HCT116 (cell line): ENCODE measurements around the gene KLC4. TPM values are rescaled to one million over a fixed set of nuclear protein-coding genes. Genes with fewer than 3 reads are reported as not detected.

ENCODE experiments used
- ATAC-seq: fragments of 200-7000 bp; cut with Tn5 transposase; 2 replicates; pipeline ENCODE4 v1.9.1; 2020; ENCODE audit warnings: mild to moderate bottlenecking, moderate library complexity
- BruUV-seq: library from RNA; stranded (reverse); fragments of 400-500 nt; replicated peaks from 2 replicates; lab custom pipeline; 2021; lab: Mats Ljungman, UMichigan
- CTCF ChIA-PET: fragments of 300-600 bp; sonication (Branson Sonifier 250); formaldehyde crosslinking; loops from one replicate; lab custom pipeline; 2021; ENCODE audit warnings: antibody characterized with exemption; lab: Charles Lee
- POLR2A ChIA-PET: fragments of 300-600, 350-600 bp; sonication (Branson Sonifier 250); formaldehyde crosslinking; loops from one replicate; lab custom pipeline; 2021; ENCODE audit warnings: antibody characterized with exemption; lab: Charles Lee
- RAD21 ChIA-PET, 2 experiments: fragments of 300-600 bp; sonication (Branson Sonifier 250); formaldehyde crosslinking; loops; one replicate each; lab custom pipeline; 2023; ENCODE audit warnings: low total read pairs in 2 of 2; ENCODE audit not compliant: uncharacterized antibody in 2 of 2, unreplicated experiment in 2 of 2, low non-redundant PET in 1 of 2; lab: Charles Lee
- DNase-seq: peaks from one replicate; pipeline ENCODE4 v3.0.0-alpha.2; 2010; ENCODE audit warnings: low read depth, low spot score
- H2AFZ ChIP-seq: fragments of 200-600 bp; shearing (Covaris generic), sonication (generic); 2 replicates; pipeline ENCODE4 v1.6.1; 2017; ENCODE audit warnings: low read depth, mixed run types, mixed read lengths, antibody characterized with exemption, low read length; ENCODE audit not compliant: poor library complexity, severe bottlenecking
- H3K27ac ChIP-seq: 2 replicates; pipeline ENCODE4 v1.5.1; 2012; ENCODE audit warnings: low read depth, low read length
- H3K27me3 ChIP-seq: fragments of 200-600 bp; sonication (generic); 2 replicates; pipeline ENCODE4 v1.6.1; 2016; ENCODE audit warnings: mixed run types, low read length, mixed read lengths; ENCODE audit not compliant: insufficient read depth
- H3K36me3 ChIP-seq, 2 experiments: fragments of 200-500 bp in 1 of 2; fragments of 200-600 bp in 1 of 2; sonication (Bioruptor generic) in 1 of 2; sonication (generic) in 1 of 2; 2 replicates each; pipeline versions ENCODE4 v1.5.1 to v1.6.1; 2014 to 2016; ENCODE audit warnings: low read length in 2 of 2, inconsistent platforms in 1 of 2, mixed read lengths in 1 of 2, mixed run types in 1 of 2; ENCODE audit not compliant: insufficient read depth in 2 of 2, control insufficient read depth in 1 of 2
- H3K4me1 ChIP-seq, 2 experiments: fragments of 200-600 bp in 1 of 2; sonication (generic) in 1 of 2; 2 replicates each; pipeline versions ENCODE4 v1.5.1 to v1.6.1; 2012 to 2017; ENCODE audit warnings: low read length in 2 of 2, inconsistent platforms in 1 of 2, mild to moderate bottlenecking in 1 of 2, mixed read lengths in 1 of 2, mixed run types in 1 of 2, moderate library complexity in 1 of 2; ENCODE audit not compliant: insufficient read depth in 2 of 2, control insufficient read depth in 1 of 2
- H3K4me2 ChIP-seq: fragments of 200-600 bp; sonication (generic); 2 replicates; pipeline ENCODE4 v1.6.1; 2017; ENCODE audit warnings: mixed run types, low read length, mixed read lengths
- H3K4me3 ChIP-seq, 2 experiments: fragments of 200-600 bp in 1 of 2; sonication (generic) in 1 of 2; replicated peaks in 1 of 2; 2 replicates each; pipeline ENCODE4 v1.5.1; 2011 to 2016; ENCODE audit warnings: low read length in 2 of 2, control low read depth in 1 of 2, low read depth in 1 of 2, mild to moderate bottlenecking in 1 of 2, mixed read lengths in 1 of 2, mixed run types in 1 of 2
- H3K79me2 ChIP-seq: fragments of 200-600 bp; sonication (generic); 2 replicates; pipeline ENCODE4 v1.6.1; 2017; ENCODE audit warnings: mild to moderate bottlenecking, mixed run types, low read length, moderate library complexity, mixed read lengths; ENCODE audit not compliant: insufficient read depth
- H3K9ac ChIP-seq: fragments of 200-600 bp; sonication (generic); 2 replicates; pipeline ENCODE4 v1.6.1; 2016; ENCODE audit warnings: low read length, mixed read lengths
- H3K9me2 ChIP-seq: fragments of 200-600 bp; sonication (generic), shearing (Covaris generic); 2 replicates; pipeline ENCODE4 v1.6.1; 2017; ENCODE audit warnings: mixed run types, mild to moderate bottlenecking, moderate library complexity; ENCODE audit not compliant: insufficient read depth
- H3K9me3 ChIP-seq, 2 experiments: fragments of 200-500 bp in 1 of 2; fragments of 200-600 bp in 1 of 2; sonication (Bioruptor generic) in 1 of 2; sonication (generic) in 1 of 2; 2 replicates each; pipeline ENCODE4 v1.6.1; 2014 to 2017; ENCODE audit warnings: low read length in 2 of 2, mixed read lengths in 2 of 2, inconsistent platforms in 1 of 2, low read depth in 1 of 2, mild to moderate bottlenecking in 1 of 2, mixed run types in 1 of 2, moderate library complexity in 1 of 2; ENCODE audit not compliant: control insufficient read depth in 1 of 2, insufficient read depth in 1 of 2
- H4K20me1 ChIP-seq: fragments of 200-600 bp; sonication (generic), shearing (Covaris generic); 2 replicates; pipeline ENCODE4 v1.6.1; 2017; ENCODE audit warnings: mixed run types, mild to moderate bottlenecking, moderate library complexity; ENCODE audit not compliant: insufficient read depth
- CTCF ChIP-seq, 3 experiments: fragments of 200-600 bp in 1 of 3; sonication (generic) in 1 of 3; IDR thresholded peaks in 2 of 3; conservative IDR thresholded peaks in 1 of 3; 2 replicates each; pipeline ENCODE4 v1.5.1; 2012 to 2017; ENCODE audit warnings: low read depth in 2 of 3, low read length in 2 of 3, antibody characterized with exemption in 1 of 3, borderline replicate concordance in 1 of 3, control low read depth in 1 of 3, mild to moderate bottlenecking in 1 of 3, mixed read lengths in 1 of 3, mixed run types in 1 of 3, moderate library complexity in 1 of 3; ENCODE audit not compliant: insufficient read depth in 1 of 3
- intact Hi-C: fragments of 100-400 bp; cut with micrococcal nuclease; formaldehyde crosslinking; loops from 2 replicates; pipeline ENCODE4 v1.10.0; 2022
- total RNA-seq: library from RNA; stranded (reverse); gene quantifications from one replicate; pipeline ENCODE4 v1.2.1, GENCODE V29; 2021; ENCODE audit not compliant: unreplicated experiment

Gene KLC4
- total RNA-seq, 1 experiment from 2014 or later = 16.2 TPM

GRCh38 chr6:43012364-43012763 is 47.1 kb upstream of the KLC4 start:
- peak overlapping the region; percentile 84 for H3K9ac ChIP-seq
- ATAC-seq = no peak
- no peak for DNase-seq

More at GRCh38 chr6:43012364-43012763, 47.1 kb upstream of the KLC4 start:
- peaks cover 7 to 20% of the 10 kb centered on the region in 2 experiments; a peak in 2 of 4 replicates for H3K4me1 ChIP-seq
- no peak overlapping the region for H2AFZ ChIP-seq
- H3K36me3 ChIP-seq = peaks cover 34 to 37% of the 10 kb centered on the region in 2 experiments; a peak in 3 of 4 replicates
- intact Hi-C loops = loop anchor here (5.0 kb wide), 2 partner anchors 45 to 255 kb away; partner anchors contain the start of genes KLC4 and MRPL2
- ChIA-PET CTCF (no interaction called here), RAD21 (no interaction called here), POLR2A (no interaction called here)
- peaks cover 46% of the 10 kb centered on the region for H3K79me2 ChIP-seq
- no TSS peak for BruUV-seq
- no peaks in the 10 kb centered on the region for H3K9me2 ChIP-seq
- no peaks in the 10 kb centered on the region for H3K27me3 ChIP-seq
- no peak for TF ChIP-seq CTCF (IDR thresholded peaks at IDR 0.05 in 2 of 3, conservative IDR thresholded peaks at IDR 0.05 in 1 of 3; ENCODE audit: borderline replicate concordance in 1 of 3, insufficient read depth in 1 of 3, low read depth in 2 of 3, low read length in 2 of 3)
- peak overlapping the region; percentile 52; the same call in 1 of the 2 replicates for H3K27ac ChIP-seq
- H3K9me3 ChIP-seq = no peaks in the 10 kb centered on the region
- no peaks in the 10 kb centered on the region for H4K20me1 ChIP-seq
- peak overlapping the region; percentile 79 for H3K4me2 ChIP-seq
- peak overlapping the region; percentile 91 to 99 for H3K4me3 ChIP-seq
